Activated gamma-delta T cell treated with Interleukin-2 at 50 U/mL for 16 hours (primary cell): ENCODE results near the gene COL6A6.
"Not testable (repeated sequence)": the region's sequence is repeated elsewhere in the genome, so short reads cannot be mapped to it uniquely, and the experiment has no call there.

Source experiments
- DNase-seq: peaks from one replicate; pipeline ENCODE4 v3.0.0-alpha.2; 2020

The COL6A6 gene

GRCh38 chr3:130533247-130533646, 16.3 kb downstream of the COL6A6 start:
- no peak for DNase-seq

- no peak for DNase-seq
Observed at GRCh38 chr3:130537673-130538304, 20.8 kb downstream of the COL6A6 start.

- no peak for DNase-seq
Observed at GRCh38 chr3:130539005-130539404, 22.0 kb downstream of the COL6A6 start.

GRCh38 chr3:130543322-130543721, 26.3 kb downstream of the COL6A6 start:
- DNase-seq, result no peak

GRCh38 chr3:130546920-130547679, 30.1 kb downstream of the COL6A6 start:
- no peak for DNase-seq

GRCh38 chr3:130547680-130548065, 30.7 kb downstream of the COL6A6 start:
- DNase-seq, result not testable (repeated sequence)

- no peak for DNase-seq
Observed at GRCh38 chr3:130548356-130548755, 31.4 kb downstream of the COL6A6 start.

- DNase-seq, result no peak
Observed at GRCh38 chr3:130557336-130558035, 40.5 kb downstream of the COL6A6 start.

- DNase-seq, result no peak
Observed at GRCh38 chr3:130558366-130558765, 41.4 kb downstream of the COL6A6 start.

- DNase-seq, result no peak
Observed at GRCh38 chr3:130565224-130565623, 48.2 kb downstream of the COL6A6 start.
